IPS-18c (cell line): ENCODE measurements around the gene FGD2.
A peak's percentile ranks its signal among the peaks of the same experiment; 100 is the strongest.
"Not testable (repeated sequence)": the region's sequence is repeated elsewhere in the genome, so short reads cannot be mapped to it uniquely, and the experiment has no call there.

ENCODE experiments used
- H3K4me3 ChIP-seq: 2 replicates; pipeline ENCODE4 v1.7.0; 2013; ENCODE audit warnings: low read depth, mild to moderate bottlenecking, low read length, moderate library complexity; ENCODE audit not compliant: insufficient read depth
- H3K9me3 ChIP-seq: one replicate; pipeline ENCODE4 v1.6.1; 2013; ENCODE audit warnings: mild to moderate bottlenecking, low read length, moderate library complexity; ENCODE audit not compliant: control insufficient read depth, insufficient read depth

FGD2 gene

GRCh38 chr6:37042150-37042549, 36.7 kb downstream of the FGD2 start:
- no peak overlapping the region for H3K4me3 ChIP-seq
- H3K9me3 ChIP-seq, result no peaks in the 10 kb centered on the region

- not testable (repeated sequence) for H3K4me3 ChIP-seq, H3K9me3 ChIP-seq
Measured at GRCh38 chr6:37043091-37043490, 37.6 kb downstream of the FGD2 start.

GRCh38 chr6:37047346-37047688, 41.9 kb downstream of the FGD2 start:
- Histone ChIP-seq H3K4me3 (no peak overlapping the region), H3K9me3 (no peaks in the 10 kb centered on the region)

- no peak overlapping the region for H3K4me3 ChIP-seq
- H3K9me3 ChIP-seq, result no peaks in the 10 kb centered on the region
Measured at GRCh38 chr6:37047689-37048402, 42.4 kb downstream of the FGD2 start.

- no peaks in the 10 kb centered on the region for H3K9me3 ChIP-seq
- no peak overlapping the region for H3K4me3 ChIP-seq
Measured at GRCh38 chr6:37048403-37048850, 43.0 kb downstream of the FGD2 start.

- no peak overlapping the region for H3K4me3 ChIP-seq
- no peaks in the 10 kb centered on the region for H3K9me3 ChIP-seq
Measured at GRCh38 chr6:37048851-37049757, 43.6 kb downstream of the FGD2 start.

- H3K9me3 ChIP-seq, result no peaks in the 10 kb centered on the region
- no peak overlapping the region for H3K4me3 ChIP-seq
Measured at GRCh38 chr6:37049758-37050044, 44.2 kb downstream of the FGD2 start.

- H3K9me3 ChIP-seq, result no peaks in the 10 kb centered on the region
- H3K4me3 ChIP-seq, result no peak overlapping the region
Measured at GRCh38 chr6:37050045-37050853, 44.8 kb downstream of the FGD2 start.

- H3K4me3 ChIP-seq, result no peak overlapping the region
Measured at GRCh38 chr6:37050854-37051137, 45.3 kb downstream of the FGD2 start.

GRCh38 chr6:37051138-37052026, 45.9 kb downstream of the FGD2 start:
- Histone ChIP-seq H3K4me3 (0 out of 2 replicates have a peak overlapping the region, but pooled peaks have one; percentile 4), H3K9me3 (no peaks in the 10 kb centered on the region)

More at GRCh38 chr6:37050854-37051137, 45.3 kb downstream of the FGD2 start:
- no peaks in the 10 kb centered on the region for H3K9me3 ChIP-seq

- Histone ChIP-seq H3K4me3 (no peak overlapping the region), H3K9me3 (no peaks in the 10 kb centered on the region)
Measured at GRCh38 chr6:37052027-37052628, 46.7 kb downstream of the FGD2 start.

- Histone ChIP-seq H3K9me3 (no peaks in the 10 kb centered on the region), H3K4me3 (no peak overlapping the region)
Measured at GRCh38 chr6:37053683-37054082, 48.2 kb downstream of the FGD2 start.

- no peak overlapping the region for H3K4me3 ChIP-seq
Measured at GRCh38 chr6:37054171-37054570, 48.7 kb downstream of the FGD2 start.

GRCh38 chr6:37054580-37054979, 49.1 kb downstream of the FGD2 start:
- Histone ChIP-seq H3K9me3 (no peaks in the 10 kb centered on the region), H3K4me3 (no peak overlapping the region)

More at GRCh38 chr6:37054171-37054570, 48.7 kb downstream of the FGD2 start:
- no peaks in the 10 kb centered on the region for H3K9me3 ChIP-seq

GRCh38 chr6:37056112-37056403, 50.6 kb downstream of the FGD2 start:
- H3K9me3 ChIP-seq, result no peaks in the 10 kb centered on the region
- H3K4me3 ChIP-seq, result no peak overlapping the region

GRCh38 chr6:37056439-37057127, 51.1 kb downstream of the FGD2 start:
- Histone ChIP-seq H3K9me3 (no peaks in the 10 kb centered on the region), H3K4me3 (no peak overlapping the region)
